Measurements from ENCODE around the gene XPA. TPM values are rescaled to one million over a fixed set of nuclear protein-coding genes. Genes with fewer than 3 reads are reported as not detected.

Gene XPA
- total and polyA plus RNA-seq, 2 of the 13 experiments (the other 11 are each of a cell fraction or from before 2014, with no cell fraction given) = 2.3 to 15.2 TPM

- TF ChIP-seq PRDM15 (CRISPR knock-in tag; IDR thresholded peaks at IDR 0.05) = no peak
- no peak for TF ChIP-seq SUZ12 (IDR thresholded peaks at IDR 0.05; ENCODE audit: low read depth, low read length)
- TF ChIP-seq ZNF333 (CRISPR knock-in tag; IDR thresholded peaks at IDR 0.05; ENCODE audit: borderline replicate concordance) = peak; percentile 87
- TF ChIP-seq JDP2 (CRISPR knock-in tag; IDR thresholded peaks at IDR 0.05; ENCODE audit: borderline replicate concordance) = no peak; the same call in 1 of the 2 replicates
- peak; percentile 92; the same call in 1 of the 2 replicates for TF ChIP-seq ZNF776 (CRISPR knock-in tag; IDR thresholded peaks at IDR 0.05)
- TF ChIP-seq SP2 (CRISPR knock-in tag; IDR thresholded peaks at IDR 0.05) = no peak
- no peak for TF ChIP-seq ZNF513 (CRISPR knock-in tag; conservative IDR thresholded peaks at IDR 0.05)
- peak; percentile 88 for TF ChIP-seq ZSCAN25 (CRISPR knock-in tag; IDR thresholded peaks at IDR 0.05)
- TF ChIP-seq HMGA1 (CRISPR knock-in tag; conservative IDR thresholded peaks at IDR 0.05) = no peak
- no peak for TF ChIP-seq NR2F6 (IDR thresholded peaks at IDR 0.05)
- TF ChIP-seq NR2F6 (CRISPR knock-in tag; IDR thresholded peaks at IDR 0.05) = no peak
- TF ChIP-seq CEBPB (IDR thresholded peaks at IDR 0.05; ENCODE audit: borderline replicate concordance, low read depth, low read length) = no peak
- TF ChIP-seq CCAR2 (optimal IDR thresholded peaks at IDR 0.05; ENCODE audit: low read depth, low read length) = no peak
- peak; percentile 49; the same call in 1 of the 2 replicates for TF ChIP-seq PHF21A (CRISPR knock-in tag; IDR thresholded peaks at IDR 0.05)
- TF ChIP-seq ZNF275 (CRISPR knock-in tag; IDR thresholded peaks at IDR 0.05; ENCODE audit: borderline replicate concordance) = peak; percentile 32; the same call in 1 of the 2 replicates
- TF ChIP-seq MBD4 (IDR thresholded peaks at IDR 0.05; ENCODE audit: borderline replicate concordance, low read length) = no peak
- TF ChIP-seq TGIF2 (CRISPR knock-in tag; IDR thresholded peaks at IDR 0.05) = peak; percentile 62; the same call in 1 of the 2 replicates
- 0 out of 2 replicates have a peak, but pooled peaks have one; percentile 75 for TF ChIP-seq ZNF414 (CRISPR knock-in tag; IDR thresholded peaks at IDR 0.05)
- TF ChIP-seq KDM1A (CRISPR knock-in tag; IDR thresholded peaks at IDR 0.05) = no peak
- TF ChIP-seq PRMT3 (CRISPR knock-in tag; IDR thresholded peaks at IDR 0.05; ENCODE audit: borderline replicate concordance, low read depth) = no peak
- TF ChIP-seq ZBTB14 (CRISPR knock-in tag; IDR thresholded peaks at IDR 0.05) = peak; percentile 46; the same call in 1 of the 2 replicates
- no peak for TF ChIP-seq ZFP36 (IDR thresholded peaks at IDR 0.05; ENCODE audit: borderline replicate concordance, low read depth, low read length, partially characterized antibody)
Observed at GRCh38 chr9:97696803-97697601, at the start of gene XPA (continued).

Data from HepG2 (cell line).